ENCODE data around the gene ARHGAP26. TPM values are rescaled to one million over a fixed set of nuclear protein-coding genes. Genes with fewer than 3 reads are reported as not detected.

The ARHGAP26 gene
- total and polyA plus RNA-seq, 10 donors: 4.2 to 148 (median 55.5) TPM

DNA sequence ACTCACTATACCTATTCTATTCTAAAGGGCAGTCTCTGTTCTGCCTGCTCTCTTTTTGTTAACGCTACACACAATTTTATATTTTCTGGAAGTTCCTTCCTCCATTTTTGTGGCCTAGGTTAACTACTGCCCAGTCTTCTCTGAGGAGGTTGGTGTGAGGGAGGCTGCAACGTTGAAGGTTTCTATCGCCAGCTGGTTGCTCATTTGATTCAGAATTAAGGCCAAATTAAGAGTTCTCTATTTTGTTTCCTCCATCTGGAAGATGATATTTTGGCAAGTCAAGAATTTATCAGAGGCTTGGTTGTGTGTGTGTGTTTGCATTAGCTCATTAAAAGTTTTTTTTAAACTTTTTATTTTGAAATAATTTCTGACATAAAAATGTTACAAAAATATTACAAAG, 175.1 kb downstream of the ARHGAP26 start:
- no peak for TF ChIP-seq POLR2A (IDR thresholded peaks at IDR 0.05)
- no peak for TF ChIP-seq CTCF (IDR thresholded peaks at IDR 0.05 in 8 of 11, conservative IDR thresholded peaks at IDR 0.05 in 3 of 11)
- no peak for TF ChIP-seq POLR2AphosphoS5 (IDR thresholded peaks at IDR 0.05)
- no peak for DNase-seq
- WGBS, 5 donors: 78 to 88% (median 84%) methylated on average over 3 of the region's 3 CpGs
- H3K9me3 ChIP-seq: no peaks in the 10 kb centered on the region
- H3K27ac ChIP-seq: no peak overlapping the region
- no peak overlapping the region for H3K4me3 ChIP-seq
- no peaks in the 10 kb centered on the region for H3K27me3 ChIP-seq (replicated peaks in 1 of 7)
- H3K4me1 ChIP-seq: peaks cover 0 to 16% (median 0%) of the 10 kb centered on the region in 6 donors
- intact Hi-C loops (cut with DNase I; ENCODE audit: low total_unique reads): no loop called here
- H3K36me3 ChIP-seq: no peaks in the 10 kb centered on the region

DNA sequence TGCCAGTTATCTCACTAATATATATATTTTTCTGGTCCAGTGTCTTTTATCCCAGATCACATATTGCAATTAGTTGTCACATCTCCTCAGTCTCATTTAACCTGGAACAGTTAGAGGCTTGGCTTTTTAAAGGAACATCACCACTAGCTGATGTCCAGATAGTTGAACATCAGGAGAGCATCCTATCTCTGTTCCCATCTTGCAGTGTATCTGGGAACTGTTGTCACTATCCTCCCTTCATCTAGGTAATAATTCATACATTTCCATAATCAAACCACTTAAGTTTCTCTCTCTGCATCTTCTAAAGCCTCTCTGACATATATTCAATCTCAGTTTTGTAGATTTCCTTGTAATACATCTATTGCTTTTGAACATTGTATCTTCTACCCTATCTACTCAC, 175.7 kb downstream of the ARHGAP26 start:
- Histone ChIP-seq H3K27me3 (replicated peaks in 1 of 7) (no peaks in the 10 kb centered on the region), H3K36me3 (no peaks in the 10 kb centered on the region), H3K4me1 (peaks cover 0 to 16% (median 0%) of the 10 kb centered on the region in 6 donors), H3K4me3 (no peak overlapping the region), H3K9me3 (no peaks in the 10 kb centered on the region), H3K27ac (no peak overlapping the region)
- DNase-seq: no peak
- no peak for TF ChIP-seq POLR2A (IDR thresholded peaks at IDR 0.05)
- no peak for TF ChIP-seq CTCF (IDR thresholded peaks at IDR 0.05 in 8 of 11, conservative IDR thresholded peaks at IDR 0.05 in 3 of 11)
- TF ChIP-seq POLR2AphosphoS5 (IDR thresholded peaks at IDR 0.05): no peak
- intact Hi-C loops (cut with DNase I; ENCODE audit: low total_unique reads): no loop called here

GRCh38 chr5:142946547-142947426, 176.6 kb downstream of the ARHGAP26 start:
- Histone ChIP-seq H3K27ac (no peak overlapping the region), H3K4me3 (no peak overlapping the region), H3K9me3 (no peaks in the 10 kb centered on the region), H3K27me3 (replicated peaks in 1 of 7) (no peaks in the 10 kb centered on the region), H3K36me3 (no peaks in the 10 kb centered on the region), H3K4me1 (peaks cover 0 to 16% (median 0%) of the 10 kb centered on the region in 6 donors)
- no peak for TF ChIP-seq POLR2A (IDR thresholded peaks at IDR 0.05)
- no peak for TF ChIP-seq CTCF (IDR thresholded peaks at IDR 0.05 in 8 of 11, conservative IDR thresholded peaks at IDR 0.05 in 3 of 11)
- TF ChIP-seq POLR2AphosphoS5 (IDR thresholded peaks at IDR 0.05): no peak
- WGBS, 5 donors: 89 to 97% (median 94%) methylated on average over 4 of the region's 4 CpGs
- DNase-seq: no peak
- intact Hi-C loops (cut with DNase I; ENCODE audit: low total_unique reads): no loop called here

GRCh38 chr5:142947427-142947709, 177.2 kb downstream of the ARHGAP26 start:
- intact Hi-C loops (cut with DNase I; ENCODE audit: low total_unique reads): no loop called here
- no peak for TF ChIP-seq CTCF (IDR thresholded peaks at IDR 0.05 in 8 of 11, conservative IDR thresholded peaks at IDR 0.05 in 3 of 11)
- no peak for TF ChIP-seq POLR2AphosphoS5 (IDR thresholded peaks at IDR 0.05)
- no peak for TF ChIP-seq POLR2A (IDR thresholded peaks at IDR 0.05)

More at GRCh38 chr5:142947427-142947709, 177.2 kb downstream of the ARHGAP26 start:
- no peaks in the 10 kb centered on the region for H3K9me3 ChIP-seq
- H3K4me1 ChIP-seq: peaks cover 0 to 16% (median 0%) of the 10 kb centered on the region in 6 donors
- DNase-seq: no peak
- H3K36me3 ChIP-seq: no peaks in the 10 kb centered on the region
- H3K4me3 ChIP-seq: no peak overlapping the region
- no peaks in the 10 kb centered on the region for H3K27me3 ChIP-seq (replicated peaks in 1 of 7)
- no peak overlapping the region for H3K27ac ChIP-seq
